UCSD-AML1 (cell line): ENCODE data around the gene ADGRD2.

Experiments used
- DNase-seq: peaks from one replicate; lab custom pipeline; 2025; ENCODE audit not compliant: unreplicated experiment; lab: John Stamatoyannopoulos, UW

ADGRD2 gene

DNA sequence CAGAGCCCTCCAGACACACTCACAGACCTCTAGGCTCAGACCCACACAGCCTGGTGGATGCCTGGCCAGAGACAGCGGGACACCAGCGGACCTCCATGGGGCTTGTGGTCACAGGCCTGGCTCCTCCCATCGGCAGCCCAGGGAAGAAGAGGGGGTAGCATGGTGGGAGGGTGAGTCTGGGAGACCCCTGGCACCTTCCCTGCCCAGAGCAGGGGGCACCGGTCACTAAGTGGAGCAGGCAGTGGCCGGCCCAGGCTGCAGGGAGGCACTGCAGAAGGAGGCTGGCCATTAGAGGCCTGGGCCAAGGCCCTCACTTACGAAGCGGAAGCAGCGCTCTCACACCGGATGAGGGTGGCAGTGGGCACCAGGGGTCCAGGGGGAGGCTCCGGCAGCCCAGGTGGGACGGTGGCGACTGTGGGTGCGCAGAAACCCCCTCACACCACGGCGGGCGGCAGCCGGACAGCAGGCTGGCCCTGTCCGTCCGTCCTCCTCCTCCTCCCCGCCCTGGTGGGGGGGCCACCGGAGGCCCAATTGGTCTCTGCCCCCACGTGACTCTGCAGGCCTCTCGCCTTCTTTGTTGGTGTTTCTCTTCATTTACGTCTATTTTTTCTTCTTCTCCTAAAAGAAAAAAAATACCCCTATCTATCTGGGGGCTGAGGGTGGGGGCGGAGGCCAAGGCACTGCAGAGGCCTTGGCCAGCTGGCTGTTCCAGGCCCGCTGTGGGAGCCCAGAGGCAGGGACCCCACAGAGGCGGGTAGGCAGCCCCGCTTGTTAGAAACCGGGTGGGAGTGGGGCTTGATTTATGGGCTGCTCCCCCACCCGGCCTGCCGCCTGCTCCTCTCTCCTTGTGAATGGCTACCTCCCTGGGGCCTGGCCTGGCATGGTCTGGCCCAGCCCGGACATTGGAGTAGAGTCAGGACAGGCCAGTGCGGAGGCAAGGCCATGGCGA lies 57.0 kb downstream of the ADGRD2 start, which contains the start of gene NR5A1:
TSS of gene NR5A1 (minus strand) at position 469 of the 949 bp plus-strand sequence. CDS start 4,004 bp downstream, outside the sequence.
- DNase-seq = no peak

DNA sequence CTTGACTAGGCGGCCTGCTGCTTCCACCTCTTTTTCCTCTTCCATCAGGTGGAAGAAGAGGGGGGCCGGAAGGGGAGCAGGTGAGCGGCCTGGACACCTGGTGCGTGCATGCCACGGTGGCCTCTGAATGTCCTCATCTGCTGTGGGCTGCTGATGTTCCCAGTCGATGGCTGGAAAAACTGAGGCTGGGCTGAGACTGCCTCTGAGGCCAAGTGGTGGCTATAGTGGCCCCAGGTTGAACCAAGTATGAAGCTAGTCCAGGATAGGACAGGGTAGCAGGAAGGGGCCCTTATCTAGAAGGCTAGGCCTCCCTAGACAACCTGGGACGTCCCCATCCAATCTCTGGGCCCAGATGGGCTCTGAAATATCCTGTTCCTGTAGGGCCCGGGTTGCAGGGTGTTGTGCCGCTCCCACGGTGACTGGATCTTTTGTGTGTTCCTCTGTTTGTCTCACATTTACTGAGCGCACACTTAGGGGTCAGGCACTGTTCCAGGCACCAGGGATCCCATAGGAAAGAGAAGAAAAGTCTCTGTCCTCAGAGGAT lies 57.7 kb downstream of the ADGRD2 start:
- DNase-seq = no peak

DNA sequence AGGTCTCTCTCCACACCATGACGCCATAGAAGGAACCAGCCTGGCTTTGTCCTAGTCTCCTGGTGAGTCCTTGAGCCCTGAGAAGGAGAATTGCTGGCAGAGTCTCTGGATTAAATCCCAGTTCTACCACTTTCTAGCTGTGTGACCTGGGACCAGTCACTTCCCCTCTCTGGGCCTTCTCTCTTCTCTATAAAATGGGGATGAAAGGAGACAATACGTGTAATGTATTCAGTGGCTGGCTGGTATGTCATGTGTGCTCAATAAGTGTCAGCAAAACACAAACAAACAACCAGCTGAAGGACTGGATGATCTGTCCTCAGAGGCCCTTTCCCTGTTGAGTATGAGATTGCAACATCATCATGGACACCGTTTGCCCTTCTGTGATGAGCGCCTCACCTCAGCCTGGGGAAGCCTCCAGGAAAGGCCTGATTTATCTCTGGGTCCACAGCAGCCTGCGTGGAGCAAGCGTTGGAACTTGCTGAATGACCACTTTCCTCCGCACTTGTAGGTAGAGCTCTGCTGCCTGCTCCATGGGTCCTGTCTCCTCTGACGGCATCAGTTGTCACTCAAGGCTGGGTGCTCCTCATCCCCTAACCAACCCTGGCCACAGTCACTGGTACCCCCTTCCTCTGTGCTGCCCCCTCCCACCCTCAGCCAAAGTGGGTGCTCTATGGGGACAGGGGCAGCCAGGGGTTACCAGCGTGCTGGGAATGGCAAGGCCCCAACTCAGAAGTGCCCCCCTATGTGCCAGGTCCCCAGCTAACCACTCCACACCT lies 60.6 kb downstream of the ADGRD2 start:
- DNase-seq = no peak

- peak; percentile 53 for DNase-seq
Observed at GRCh38 chr9:124511426-124511840, 61.2 kb downstream of the ADGRD2 start.

- DNase-seq = peak; percentile 81
Observed at GRCh38 chr9:124511891-124512805, 61.9 kb downstream of the ADGRD2 start.

- DNase-seq = peak; percentile 50
Observed at GRCh38 chr9:124512806-124513204, 62.6 kb downstream of the ADGRD2 start.

DNA sequence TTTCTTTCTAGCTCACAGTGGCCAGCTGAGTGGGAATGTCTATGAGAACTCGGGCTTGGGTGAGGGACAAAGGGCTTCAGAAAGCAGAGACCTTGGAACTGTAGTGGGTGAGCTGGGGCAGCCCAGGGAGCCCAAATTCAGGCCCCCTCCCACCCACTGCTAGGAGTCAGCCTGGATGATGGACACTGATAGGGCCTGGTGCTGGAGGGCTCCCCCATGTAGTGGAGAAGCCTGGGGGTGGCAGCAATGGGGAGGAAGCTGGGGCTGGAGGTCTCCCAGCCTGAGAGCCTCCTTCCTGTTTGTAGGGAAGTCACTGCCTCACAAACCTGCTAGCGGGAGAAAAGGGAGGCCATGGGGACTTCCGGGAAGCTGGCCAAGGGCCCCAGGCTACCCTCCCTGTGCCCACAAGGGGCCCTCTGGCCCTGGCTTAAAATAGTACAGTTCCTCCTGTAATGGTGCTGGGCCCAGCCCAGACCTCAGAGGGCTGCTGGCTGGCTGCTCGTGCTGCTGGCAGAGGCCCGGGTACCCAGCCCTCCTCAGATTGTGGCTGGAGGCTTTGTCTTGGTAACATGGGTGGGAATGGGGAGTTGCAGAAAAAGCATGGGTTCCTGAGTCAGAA lies 63.2 kb downstream of the ADGRD2 start:
- DNase-seq = peak; percentile 85

DNA sequence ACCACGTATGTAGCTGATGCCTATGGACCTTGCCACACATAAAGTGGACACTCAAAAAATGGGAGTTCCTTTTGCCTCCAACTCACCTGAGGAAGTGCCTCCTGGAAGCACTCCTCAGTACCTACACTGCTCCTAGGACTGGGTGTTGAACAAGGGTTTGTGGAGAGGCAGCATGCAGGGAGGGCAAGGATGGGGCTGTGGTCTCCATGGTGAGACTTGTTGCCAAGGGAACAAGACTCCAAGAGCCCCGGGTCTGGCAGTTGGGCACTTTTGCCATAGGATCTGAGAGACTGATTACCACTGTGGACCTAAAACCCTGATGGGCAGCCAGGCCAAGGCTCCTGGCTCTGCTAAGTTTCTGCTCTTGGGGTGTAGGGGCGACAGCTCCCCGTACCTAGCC lies 63.9 kb downstream of the ADGRD2 start:
- DNase-seq = no peak

DNA sequence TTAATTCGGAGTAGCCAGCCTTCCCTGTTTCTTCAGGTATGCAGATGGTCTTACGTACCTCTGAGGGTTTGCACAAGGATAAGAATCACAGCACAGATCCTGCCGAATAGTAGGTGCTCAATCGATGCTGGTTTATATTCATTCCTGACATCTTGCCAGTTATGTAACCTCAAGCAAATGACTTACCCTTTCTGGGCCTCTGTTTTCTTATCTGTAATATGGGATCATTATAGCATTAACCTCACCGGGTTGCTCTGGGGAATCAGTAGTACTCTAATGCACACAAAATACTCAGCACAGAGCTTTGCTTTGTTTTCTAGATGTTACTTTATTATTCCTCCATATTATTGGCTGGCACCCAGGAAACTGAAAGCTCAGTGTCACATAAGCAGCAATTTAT lies 64.6 kb downstream of the ADGRD2 start:
- DNase-seq = no peak

DNA sequence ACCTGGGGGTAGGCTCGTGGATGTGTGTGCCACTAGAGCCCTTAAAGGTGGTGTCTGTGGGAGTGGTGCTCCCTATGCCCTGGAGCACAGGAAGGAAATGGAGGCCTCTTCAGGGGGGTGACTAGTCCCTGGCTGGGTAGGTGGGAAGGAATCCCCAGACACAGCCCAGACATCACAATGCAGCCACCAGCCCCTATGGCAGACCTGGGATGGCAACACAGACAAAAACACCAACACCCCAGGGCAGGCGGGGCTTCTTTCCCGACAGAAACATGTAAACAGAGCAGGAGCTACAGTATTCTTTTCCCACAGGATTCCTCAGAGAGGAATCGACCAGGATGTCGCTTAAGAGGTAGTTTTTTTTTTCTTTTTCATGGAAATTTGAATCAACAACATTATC lies 67.3 kb downstream of the ADGRD2 start:
- no peak for DNase-seq

- DNase-seq = no peak
Observed at GRCh38 chr9:124518116-124518515, 67.9 kb downstream of the ADGRD2 start.

DNA sequence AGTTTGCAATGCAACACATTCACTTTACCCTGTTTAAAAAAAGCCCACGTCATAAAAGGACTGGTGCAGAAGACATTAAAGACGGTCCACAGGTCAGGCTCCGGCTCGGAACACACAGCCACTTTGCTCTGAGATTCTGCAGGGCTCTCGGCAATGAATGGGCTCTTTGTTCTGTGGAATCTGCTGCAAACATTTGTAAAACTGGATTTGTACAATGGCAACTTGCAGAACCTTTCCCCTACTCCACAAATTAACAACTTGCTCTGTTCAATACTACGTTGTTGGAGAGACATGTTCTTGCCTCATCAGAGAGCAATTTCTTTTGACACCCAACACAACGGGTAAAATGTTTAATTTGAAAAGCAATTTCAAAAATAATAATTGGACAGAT lies 70.0 kb downstream of the ADGRD2 start:
- no peak for DNase-seq

GRCh38 chr9:124521142-124521541 lies 70.9 kb downstream of the ADGRD2 start:
- DNase-seq = no peak

GRCh38 chr9:124522121-124523098 lies 72.2 kb downstream of the ADGRD2 start:
- DNase-seq = no peak

GRCh38 chr9:124526174-124526573 lies 75.9 kb downstream of the ADGRD2 start:
- no peak for DNase-seq

DNA sequence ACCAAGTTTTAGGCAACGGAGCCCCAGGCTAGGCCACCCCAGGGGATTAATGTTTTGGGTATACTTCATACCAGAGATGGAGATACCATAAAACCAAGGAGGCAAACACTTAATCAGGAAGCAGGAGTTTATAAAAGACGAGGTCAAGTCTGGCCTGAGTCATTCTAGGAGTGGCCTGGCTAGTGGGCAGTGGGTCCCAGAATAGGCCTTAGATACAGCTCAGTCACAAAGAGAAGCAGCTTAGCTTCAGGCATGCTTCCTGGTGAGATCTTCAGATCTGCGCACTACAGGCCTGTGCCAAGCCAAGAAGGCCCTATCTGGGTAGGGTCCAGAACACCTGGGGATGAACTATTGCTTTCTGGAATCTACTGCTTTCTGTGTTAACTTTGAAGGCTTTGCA lies 77.5 kb downstream of the ADGRD2 start:
- no peak for DNase-seq
